HL-60 (cell line): ENCODE measurements around the gene EFHC2.

Source experiments
- GABPA ChIP-seq: IDR thresholded peaks from 2 replicates; pipeline ENCODE4 v1.6.1; 2012; ENCODE audit warnings: low read depth
- TF ChIP-seq, protein P1 (sequence below): IDR thresholded peaks from one replicate; pipeline ENCODE4 v1.5.1; 2011; ENCODE audit warnings: low read length, control low read depth, inconsistent platforms; ENCODE audit not compliant: insufficient read depth

DNA sequence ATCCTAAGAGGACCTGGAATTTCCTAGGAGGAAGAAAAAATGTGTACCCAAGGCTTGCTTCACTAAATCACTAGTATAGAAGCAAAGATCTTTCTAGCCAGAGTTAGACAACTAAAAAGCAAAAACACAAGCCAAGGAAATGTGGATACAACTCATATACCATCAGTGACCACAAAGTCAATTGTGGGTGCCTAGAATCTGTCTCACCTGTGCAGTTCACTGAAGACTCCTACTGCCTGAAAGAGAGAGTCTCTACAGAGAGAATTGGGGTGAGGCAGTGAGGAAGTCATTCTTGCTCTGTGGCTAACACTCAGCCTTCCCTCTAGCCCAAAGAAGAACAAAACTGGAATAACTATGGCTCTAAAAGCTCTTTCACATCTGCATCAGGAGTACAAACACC is 82.9 kb downstream of the EFHC2 start:
- TF ChIP-seq, protein P1, sequence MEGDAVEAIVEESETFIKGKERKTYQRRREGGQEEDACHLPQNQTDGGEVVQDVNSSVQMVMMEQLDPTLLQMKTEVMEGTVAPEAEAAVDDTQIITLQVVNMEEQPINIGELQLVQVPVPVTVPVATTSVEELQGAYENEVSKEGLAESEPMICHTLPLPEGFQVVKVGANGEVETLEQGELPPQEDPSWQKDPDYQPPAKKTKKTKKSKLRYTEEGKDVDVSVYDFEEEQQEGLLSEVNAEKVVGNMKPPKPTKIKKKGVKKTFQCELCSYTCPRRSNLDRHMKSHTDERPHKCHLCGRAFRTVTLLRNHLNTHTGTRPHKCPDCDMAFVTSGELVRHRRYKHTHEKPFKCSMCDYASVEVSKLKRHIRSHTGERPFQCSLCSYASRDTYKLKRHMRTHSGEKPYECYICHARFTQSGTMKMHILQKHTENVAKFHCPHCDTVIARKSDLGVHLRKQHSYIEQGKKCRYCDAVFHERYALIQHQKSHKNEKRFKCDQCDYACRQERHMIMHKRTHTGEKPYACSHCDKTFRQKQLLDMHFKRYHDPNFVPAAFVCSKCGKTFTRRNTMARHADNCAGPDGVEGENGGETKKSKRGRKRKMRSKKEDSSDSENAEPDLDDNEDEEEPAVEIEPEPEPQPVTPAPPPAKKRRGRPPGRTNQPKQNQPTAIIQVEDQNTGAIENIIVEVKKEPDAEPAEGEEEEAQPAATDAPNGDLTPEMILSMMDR: no peak
- TF ChIP-seq GABPA: no peak
